ENCODE results near the gene ZNF14. TPM values are rescaled to one million over a fixed set of nuclear protein-coding genes. Genes with fewer than 3 reads are reported as not detected.
A peak's percentile ranks its signal among the peaks of the same experiment; 100 is the strongest.

The ZNF14 gene
- total and polyA plus RNA-seq, 2 experiments from 2014 or later: 4.6 to 10.2 TPM

DNA sequence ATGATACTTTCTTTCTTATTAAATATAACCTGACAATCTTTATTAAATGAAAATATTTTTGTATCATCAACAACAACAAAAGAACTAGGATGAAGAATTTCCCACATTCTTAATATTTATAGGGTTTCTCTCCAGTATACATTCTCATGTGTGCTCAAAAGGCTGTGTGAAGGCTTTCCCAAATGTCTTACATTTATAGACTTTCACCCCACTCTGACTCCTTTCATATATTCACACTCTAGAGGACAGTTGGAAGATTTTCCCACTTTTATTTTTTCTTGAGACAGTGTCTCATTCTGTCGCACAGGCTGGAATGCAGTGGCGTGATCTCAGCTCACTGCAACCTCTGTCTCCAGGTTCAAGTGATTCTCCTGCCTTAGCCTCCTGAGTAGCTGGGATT is 22.4 kb downstream of the ZNF14 start:
- DNase-seq (ENCODE audit: low spot score) (no peak), ATAC-seq (no peak)
- H3K4me3 ChIP-seq: peak overlapping the region; percentile 40; the same call in 1 of the 2 replicates
- peaks cover 9% of the 10 kb centered on the region for H3F3A ChIP-seq (replicated peaks; ENCODE audit: low read depth)
- no peaks in the 10 kb centered on the region for H3K9me2 ChIP-seq (ENCODE audit: insufficient read depth)
- H3K4me2 ChIP-seq: no peak overlapping the region
- TF ChIP-seq NANOG (IDR thresholded peaks at IDR 0.05; ENCODE audit: borderline replicate concordance) (no peak), JUNB (IDR thresholded peaks at IDR 0.05; ENCODE audit: unreplicated experiment) (no peak), STAT1 (IDR thresholded peaks at IDR 0.05; ENCODE audit: unreplicated experiment) (no peak), EZH2 (IDR thresholded peaks at IDR 0.05; ENCODE audit: low read depth, unreplicated experiment) (no peak), EZH2phosphoT487 (IDR thresholded peaks at IDR 0.05; ENCODE audit: unreplicated experiment) (no peak), POLR2AphosphoS5 (IDR thresholded peaks at IDR 0.05; ENCODE audit: low read depth) (no peak)
- TF ChIP-seq, protein P1, sequence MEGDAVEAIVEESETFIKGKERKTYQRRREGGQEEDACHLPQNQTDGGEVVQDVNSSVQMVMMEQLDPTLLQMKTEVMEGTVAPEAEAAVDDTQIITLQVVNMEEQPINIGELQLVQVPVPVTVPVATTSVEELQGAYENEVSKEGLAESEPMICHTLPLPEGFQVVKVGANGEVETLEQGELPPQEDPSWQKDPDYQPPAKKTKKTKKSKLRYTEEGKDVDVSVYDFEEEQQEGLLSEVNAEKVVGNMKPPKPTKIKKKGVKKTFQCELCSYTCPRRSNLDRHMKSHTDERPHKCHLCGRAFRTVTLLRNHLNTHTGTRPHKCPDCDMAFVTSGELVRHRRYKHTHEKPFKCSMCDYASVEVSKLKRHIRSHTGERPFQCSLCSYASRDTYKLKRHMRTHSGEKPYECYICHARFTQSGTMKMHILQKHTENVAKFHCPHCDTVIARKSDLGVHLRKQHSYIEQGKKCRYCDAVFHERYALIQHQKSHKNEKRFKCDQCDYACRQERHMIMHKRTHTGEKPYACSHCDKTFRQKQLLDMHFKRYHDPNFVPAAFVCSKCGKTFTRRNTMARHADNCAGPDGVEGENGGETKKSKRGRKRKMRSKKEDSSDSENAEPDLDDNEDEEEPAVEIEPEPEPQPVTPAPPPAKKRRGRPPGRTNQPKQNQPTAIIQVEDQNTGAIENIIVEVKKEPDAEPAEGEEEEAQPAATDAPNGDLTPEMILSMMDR (conservative IDR thresholded peaks at IDR 0.05; ENCODE audit: low read depth in 2 of 2): no peak
- TF ChIP-seq, protein P2, sequence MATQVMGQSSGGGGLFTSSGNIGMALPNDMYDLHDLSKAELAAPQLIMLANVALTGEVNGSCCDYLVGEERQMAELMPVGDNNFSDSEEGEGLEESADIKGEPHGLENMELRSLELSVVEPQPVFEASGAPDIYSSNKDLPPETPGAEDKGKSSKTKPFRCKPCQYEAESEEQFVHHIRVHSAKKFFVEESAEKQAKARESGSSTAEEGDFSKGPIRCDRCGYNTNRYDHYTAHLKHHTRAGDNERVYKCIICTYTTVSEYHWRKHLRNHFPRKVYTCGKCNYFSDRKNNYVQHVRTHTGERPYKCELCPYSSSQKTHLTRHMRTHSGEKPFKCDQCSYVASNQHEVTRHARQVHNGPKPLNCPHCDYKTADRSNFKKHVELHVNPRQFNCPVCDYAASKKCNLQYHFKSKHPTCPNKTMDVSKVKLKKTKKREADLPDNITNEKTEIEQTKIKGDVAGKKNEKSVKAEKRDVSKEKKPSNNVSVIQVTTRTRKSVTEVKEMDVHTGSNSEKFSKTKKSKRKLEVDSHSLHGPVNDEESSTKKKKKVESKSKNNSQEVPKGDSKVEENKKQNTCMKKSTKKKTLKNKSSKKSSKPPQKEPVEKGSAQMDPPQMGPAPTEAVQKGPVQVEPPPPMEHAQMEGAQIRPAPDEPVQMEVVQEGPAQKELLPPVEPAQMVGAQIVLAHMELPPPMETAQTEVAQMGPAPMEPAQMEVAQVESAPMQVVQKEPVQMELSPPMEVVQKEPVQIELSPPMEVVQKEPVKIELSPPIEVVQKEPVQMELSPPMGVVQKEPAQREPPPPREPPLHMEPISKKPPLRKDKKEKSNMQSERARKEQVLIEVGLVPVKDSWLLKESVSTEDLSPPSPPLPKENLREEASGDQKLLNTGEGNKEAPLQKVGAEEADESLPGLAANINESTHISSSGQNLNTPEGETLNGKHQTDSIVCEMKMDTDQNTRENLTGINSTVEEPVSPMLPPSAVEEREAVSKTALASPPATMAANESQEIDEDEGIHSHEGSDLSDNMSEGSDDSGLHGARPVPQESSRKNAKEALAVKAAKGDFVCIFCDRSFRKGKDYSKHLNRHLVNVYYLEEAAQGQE (IDR thresholded peaks at IDR 0.05; ENCODE audit: unreplicated experiment): no peak
- TF ChIP-seq, protein P3, sequence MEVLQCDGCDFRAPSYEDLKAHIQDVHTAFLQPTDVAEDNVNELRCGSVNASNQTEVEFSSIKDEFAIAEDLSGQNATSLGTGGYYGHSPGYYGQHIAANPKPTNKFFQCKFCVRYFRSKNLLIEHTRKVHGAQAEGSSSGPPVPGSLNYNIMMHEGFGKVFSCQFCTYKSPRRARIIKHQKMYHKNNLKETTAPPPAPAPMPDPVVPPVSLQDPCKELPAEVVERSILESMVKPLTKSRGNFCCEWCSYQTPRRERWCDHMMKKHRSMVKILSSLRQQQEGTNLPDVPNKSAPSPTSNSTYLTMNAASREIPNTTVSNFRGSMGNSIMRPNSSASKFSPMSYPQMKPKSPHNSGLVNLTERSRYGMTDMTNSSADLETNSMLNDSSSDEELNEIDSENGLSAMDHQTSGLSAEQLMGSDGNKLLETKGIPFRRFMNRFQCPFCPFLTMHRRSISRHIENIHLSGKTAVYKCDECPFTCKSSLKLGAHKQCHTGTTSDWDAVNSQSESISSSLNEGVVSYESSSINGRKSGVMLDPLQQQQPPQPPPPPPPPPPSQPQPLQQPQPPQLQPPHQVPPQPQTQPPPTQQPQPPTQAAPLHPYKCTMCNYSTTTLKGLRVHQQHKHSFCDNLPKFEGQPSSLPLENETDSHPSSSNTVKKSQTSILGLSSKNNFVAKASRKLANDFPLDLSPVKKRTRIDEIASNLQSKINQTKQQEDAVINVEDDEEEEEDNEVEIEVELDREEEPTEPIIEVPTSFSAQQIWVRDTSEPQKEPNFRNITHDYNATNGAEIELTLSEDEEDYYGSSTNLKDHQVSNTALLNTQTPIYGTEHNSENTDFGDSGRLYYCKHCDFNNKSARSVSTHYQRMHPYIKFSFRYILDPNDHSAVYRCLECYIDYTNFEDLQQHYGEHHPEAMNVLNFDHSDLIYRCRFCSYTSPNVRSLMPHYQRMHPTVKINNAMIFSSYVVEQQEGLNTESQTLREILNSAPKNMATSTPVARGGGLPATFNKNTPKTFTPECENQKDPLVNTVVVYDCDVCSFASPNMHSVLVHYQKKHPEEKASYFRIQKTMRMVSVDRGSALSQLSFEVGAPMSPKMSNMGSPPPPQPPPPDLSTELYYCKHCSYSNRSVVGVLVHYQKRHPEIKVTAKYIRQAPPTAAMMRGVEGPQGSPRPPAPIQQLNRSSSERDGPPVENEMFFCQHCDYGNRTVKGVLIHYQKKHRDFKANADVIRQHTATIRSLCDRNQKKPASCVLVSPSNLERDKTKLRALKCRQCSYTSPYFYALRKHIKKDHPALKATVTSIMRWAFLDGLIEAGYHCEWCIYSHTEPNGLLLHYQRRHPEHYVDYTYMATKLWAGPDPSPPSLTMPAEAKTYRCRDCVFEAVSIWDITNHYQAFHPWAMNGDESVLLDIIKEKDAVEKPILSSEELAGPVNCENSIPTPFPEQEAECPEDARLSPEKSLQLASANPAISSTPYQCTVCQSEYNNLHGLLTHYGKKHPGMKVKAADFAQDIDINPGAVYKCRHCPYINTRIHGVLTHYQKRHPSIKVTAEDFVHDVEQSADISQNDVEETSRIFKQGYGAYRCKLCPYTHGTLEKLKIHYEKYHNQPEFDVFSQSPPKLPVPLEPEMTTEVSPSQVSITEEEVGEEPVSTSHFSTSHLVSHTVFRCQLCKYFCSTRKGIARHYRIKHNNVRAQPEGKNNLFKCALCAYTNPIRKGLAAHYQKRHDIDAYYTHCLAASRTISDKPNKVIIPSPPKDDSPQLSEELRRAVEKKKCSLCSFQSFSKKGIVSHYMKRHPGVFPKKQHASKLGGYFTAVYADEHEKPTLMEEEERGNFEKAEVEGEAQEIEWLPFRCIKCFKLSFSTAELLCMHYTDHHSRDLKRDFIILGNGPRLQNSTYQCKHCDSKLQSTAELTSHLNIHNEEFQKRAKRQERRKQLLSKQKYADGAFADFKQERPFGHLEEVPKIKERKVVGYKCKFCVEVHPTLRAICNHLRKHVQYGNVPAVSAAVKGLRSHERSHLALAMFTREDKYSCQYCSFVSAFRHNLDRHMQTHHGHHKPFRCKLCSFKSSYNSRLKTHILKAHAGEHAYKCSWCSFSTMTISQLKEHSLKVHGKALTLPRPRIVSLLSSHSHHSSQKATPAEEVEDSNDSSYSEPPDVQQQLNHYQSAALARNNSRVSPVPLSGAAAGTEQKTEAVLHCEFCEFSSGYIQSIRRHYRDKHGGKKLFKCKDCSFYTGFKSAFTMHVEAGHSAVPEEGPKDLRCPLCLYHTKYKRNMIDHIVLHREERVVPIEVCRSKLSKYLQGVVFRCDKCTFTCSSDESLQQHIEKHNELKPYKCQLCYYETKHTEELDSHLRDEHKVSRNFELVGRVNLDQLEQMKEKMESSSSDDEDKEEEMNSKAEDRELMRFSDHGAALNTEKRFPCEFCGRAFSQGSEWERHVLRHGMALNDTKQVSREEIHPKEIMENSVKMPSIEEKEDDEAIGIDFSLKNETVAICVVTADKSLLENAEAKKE (CRISPR knock-in tag; IDR thresholded peaks at IDR 0.05): no peak
- TF ChIP-seq, protein P4, sequence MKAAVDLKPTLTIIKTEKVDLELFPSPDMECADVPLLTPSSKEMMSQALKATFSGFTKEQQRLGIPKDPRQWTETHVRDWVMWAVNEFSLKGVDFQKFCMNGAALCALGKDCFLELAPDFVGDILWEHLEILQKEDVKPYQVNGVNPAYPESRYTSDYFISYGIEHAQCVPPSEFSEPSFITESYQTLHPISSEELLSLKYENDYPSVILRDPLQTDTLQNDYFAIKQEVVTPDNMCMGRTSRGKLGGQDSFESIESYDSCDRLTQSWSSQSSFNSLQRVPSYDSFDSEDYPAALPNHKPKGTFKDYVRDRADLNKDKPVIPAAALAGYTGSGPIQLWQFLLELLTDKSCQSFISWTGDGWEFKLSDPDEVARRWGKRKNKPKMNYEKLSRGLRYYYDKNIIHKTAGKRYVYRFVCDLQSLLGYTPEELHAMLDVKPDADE (IDR thresholded peaks at IDR 0.05): no peak
- no peak overlapping the region for H3K4me3 Mint-ChIP-seq
- no peaks in the 10 kb centered on the region for H3K4me1 ChIP-seq (ENCODE audit: insufficient read depth)
- no peaks in the 10 kb centered on the region for H4K20me1 ChIP-seq (replicated peaks; ENCODE audit: insufficient read depth)
- H3K79me2 ChIP-seq (replicated peaks; ENCODE audit: insufficient read depth): peaks cover 5% of the 10 kb centered on the region
- H3K27me3 ChIP-seq (ENCODE audit: insufficient read depth): no peaks in the 10 kb centered on the region
- peaks cover 100% of the 10 kb centered on the region for H3K9me3 Mint-ChIP-seq
- H3K27me3 Mint-ChIP-seq (ENCODE audit: insufficient read depth, low read depth, poor library complexity): peaks cover 4% of the 10 kb centered on the region
- H3K27ac ChIP-seq (ENCODE audit: low read depth): no peak overlapping the region
- H3K36me3 Mint-ChIP-seq (ENCODE audit: low read depth): peaks cover 95% of the 10 kb centered on the region
- no peaks in the 10 kb centered on the region for H3K4me1 Mint-ChIP-seq
- H3K27ac Mint-ChIP-seq: no peak overlapping the region
- H2AFZ ChIP-seq: no peak overlapping the region
- peaks cover 56% of the 10 kb centered on the region for H3K36me3 ChIP-seq (ENCODE audit: insufficient read depth)

Data from GM23338 (cell line).